ENCODE measurements around the gene ALAD.

- TF ChIP-seq POLR2A (IDR thresholded peaks at IDR 0.05; ENCODE audit: low read depth, low read length) (no peak), POLR2AphosphoS5 (IDR thresholded peaks at IDR 0.05; ENCODE audit: low read depth, low read length) (no peak)
Observed at GRCh38 chr9:113343732-113344231, 57.3 kb downstream of the ALAD start.
